HepG2 (cell line): ENCODE measurements around the gene MYO5B. TPM values are rescaled to one million over a fixed set of nuclear protein-coding genes. Genes with fewer than 3 reads are reported as not detected.

ENCODE experiments used
- ATAC-seq: fragments of 200-7000 bp; cut with Tn5 transposase; 3 replicates; pipeline ENCODE4 v1.9.1; 2020; ENCODE audit warnings: mild to moderate bottlenecking, moderate library complexity
- BruUV-seq: library from RNA; stranded (reverse); fragments of 400-500 nt; replicated peaks from 2 replicates; lab custom pipeline; 2021; lab: Mats Ljungman, UMichigan
- CTCF ChIA-PET: fragments of 300-600 bp; formaldehyde crosslinking; extraction: SDS; loops from one replicate; lab custom pipeline; 2021; ENCODE audit warnings: low total read pairs, inconsistent platforms, low intra/inter-chr PET ratio; lab: Yijun Ruan, JAX
- POLR2A ChIA-PET: fragments of 350-600 bp; sonication (Branson Sonifier 250); formaldehyde crosslinking; loops from one replicate; lab custom pipeline; 2020; ENCODE audit warnings: antibody characterized with exemption, inconsistent platforms; lab: Yijun Ruan, JAX
- DNase-seq: peaks from one replicate; pipeline ENCODE4 v3.0.0-alpha.2; 2015; ENCODE audit warnings: low spot score
- FAIRE-seq: peaks from 3 replicates; lab custom pipeline; 2011; peaks lifted over from hg19 to GRCh38; lab: Jason Lieb, UNC
- H2AFZ ChIP-seq: one replicate; pipeline ENCODE4 v1.6.1; 2011; ENCODE audit warnings: low read length, inconsistent platforms
- H3K27ac ChIP-seq: fragments of 300-600 bp; 3 replicates; pipeline ENCODE4 v1.8.0; 2011; ENCODE audit warnings: mixed run types, mild to moderate bottlenecking, mixed read lengths, low read length, inconsistent platforms; ENCODE audit not compliant: insufficient read depth; ENCODE audit errors: extremely low read length
- H3K27me3 ChIP-seq, 2 experiments: fragments of 200-600 bp in 1 of 2; 2 replicates in 1 of 2; 3 replicates in 1 of 2; pipeline versions ENCODE4 v1.6.0 to v1.8.0; 2011; ENCODE audit warnings: low read length in 2 of 2, mild to moderate bottlenecking in 2 of 2, moderate library complexity in 2 of 2, inconsistent platforms in 1 of 2; ENCODE audit not compliant: insufficient read depth in 2 of 2, control insufficient read depth in 1 of 2
- H3K36me3 ChIP-seq, 2 experiments: fragments of 200-600 bp in 1 of 2; replicated peaks in 1 of 2; 2 replicates in 1 of 2; 3 replicates in 1 of 2; pipeline versions ENCODE4 v1.5.1 to v1.8.0; 2011; ENCODE audit warnings: low read length in 2 of 2, inconsistent platforms in 1 of 2; ENCODE audit not compliant: insufficient read depth in 2 of 2, control insufficient read depth in 1 of 2
- H3K4me1 ChIP-seq: 2 replicates; pipeline ENCODE4 v1.5.1; 2012; ENCODE audit warnings: low read length, inconsistent platforms; ENCODE audit not compliant: insufficient read depth
- H3K4me2 ChIP-seq: 2 replicates; pipeline ENCODE4 v1.6.0; 2011; ENCODE audit warnings: low read depth, low read length, inconsistent platforms
- H3K4me3 ChIP-seq, 3 experiments: fragments of 200-600 bp in 1 of 3; sonication (generic), shearing (Covaris generic) in 1 of 3; replicated peaks in 1 of 3; 2 replicates each; pipeline ENCODE4 v1.5.1; 2011 to 2016; ENCODE audit warnings: low read length in 3 of 3, inconsistent platforms in 2 of 3, low read depth in 2 of 3, mild to moderate bottlenecking in 2 of 3, control low read depth in 1 of 3, mixed read lengths in 1 of 3; ENCODE audit not compliant: insufficient read depth in 1 of 3
- H3K79me2 ChIP-seq: one replicate; pipeline ENCODE4 v1.6.1; 2011; ENCODE audit warnings: low read length, inconsistent platforms; ENCODE audit not compliant: insufficient read depth
- H3K9ac ChIP-seq: 2 replicates; pipeline ENCODE4 v1.6.0; 2011; ENCODE audit warnings: mild to moderate bottlenecking, low read depth, low read length, inconsistent platforms; ENCODE audit not compliant: insufficient read depth
- H3K9me3 ChIP-seq: 2 replicates; pipeline ENCODE4 v1.5.1; 2012; ENCODE audit warnings: mild to moderate bottlenecking, low read length
- H4K20me1 ChIP-seq: 2 replicates; pipeline ENCODE4 v1.6.0; 2011; ENCODE audit warnings: inconsistent platforms, mild to moderate bottlenecking, low read length, moderate library complexity; ENCODE audit not compliant: insufficient read depth
- HHEX ChIP-seq: IDR thresholded peaks from 2 replicates; pipeline ENCODE4 v1.6.1; 2016; ENCODE audit warnings: control low read depth
- HOXA3 ChIP-seq: sonication (generic); formaldehyde crosslinking; IDR thresholded peaks from 2 replicates; pipeline ENCODE4 v1.5.0; 2020; ENCODE audit warnings: missing genetic modification reagents
- NBN ChIP-seq: fragments of 450-650 bp; conservative IDR thresholded peaks from 2 replicates; pipeline ENCODE4 v1.6.1; 2017
- RFX3 ChIP-seq: IDR thresholded peaks from 2 replicates; pipeline ENCODE4 v1.6.1; 2016; ENCODE audit warnings: missing biosample characterization, missing genetic modification reagents
- ZEB1 ChIP-seq: IDR thresholded peaks from 2 replicates; pipeline ENCODE4 v1.6.1; 2012; ENCODE audit warnings: mild to moderate bottlenecking, low read depth, inconsistent platforms; ENCODE audit not compliant: insufficient replicate concordance
- ZNF101 ChIP-seq: sonication (generic); formaldehyde crosslinking; IDR thresholded peaks from 2 replicates; pipeline ENCODE4 v1.4.0; 2020; ENCODE audit warnings: mild to moderate bottlenecking, low read depth, missing genetic modification reagents, borderline replicate concordance
- ZNF577 ChIP-seq: sonication (generic); formaldehyde crosslinking; IDR thresholded peaks from 2 replicates; pipeline ENCODE4 v1.4.0; 2020; ENCODE audit warnings: mild to moderate bottlenecking, low read depth, missing genetic modification reagents, borderline replicate concordance
- ZNF850 ChIP-seq: sonication (generic); formaldehyde crosslinking; conservative IDR thresholded peaks from 2 replicates; pipeline ENCODE4 v1.9.0; 2021; ENCODE audit warnings: mild to moderate bottlenecking, missing genetic modification reagents
- WGBS: methylation state at CpG from one replicate; pipeline ENCODE4 v1.1.6; 2017; ENCODE audit warnings: low lambda C conversion rate; 5-methylcytosine and 5-hydroxymethylcytosine counted together
- in situ Hi-C: cut with HindIII; loops from 2 replicates; pipeline ENCODE4 v1.10.0; 2017; ENCODE audit warnings: low pct_unique_long_range_greater_than_20kb; ENCODE audit not compliant: extremely low pct_ligation_motif_present
- intact Hi-C: fragments of 100-400 bp; cut with micrococcal nuclease; formaldehyde crosslinking; loops from one replicate; pipeline ENCODE4 v1.10.0; 2022; ENCODE audit not compliant: unreplicated experiment
- polyA plus RNA-seq, 8 experiments: library from polyadenylated mRNA; depleted of rRNA in 3 of 8; stranded (reverse) in 7 of 8; unstranded in 1 of 8; fragments of >200 nt; fragmentation: Illumina TruSeq in 4 of 8; extraction: Trizol in 4 of 8; gene quantifications; 2 replicates each; pipeline versions ENCODE4 v1.2.1 to v1.2.3, GENCODE V29; 2011 to 2016; ENCODE audit warnings: low read depth in 4 of 8, missing spikeins in 1 of 8, mixed read lengths in 1 of 8; ENCODE audit not compliant: insufficient read depth in 1 of 8
- total RNA-seq, 5 experiments: library from RNA; depleted of rRNA; stranded (reverse); fragments of >200 nt; fragmentation: Illumina TruSeq; extraction: Trizol; gene quantifications; 2 replicates each; pipeline ENCODE4 v1.2.3, GENCODE V29; 2016; ENCODE audit warnings: low read depth in 1 of 5
- TF ChIP-seq, protein P1 (sequence below): sonication (generic); formaldehyde crosslinking; conservative IDR thresholded peaks from 2 replicates; pipeline ENCODE4 v1.8.0; 2022; ENCODE audit warnings: mild to moderate bottlenecking, moderate library complexity, missing genetic modification reagents
- TF ChIP-seq, protein P2 (sequence below): sonication (generic); formaldehyde crosslinking; IDR thresholded peaks from 2 replicates; pipeline ENCODE4 v1.8.0; 2023; ENCODE audit warnings: mild to moderate bottlenecking, missing genetic modification reagents
- TF ChIP-seq, protein P3 (sequence below): sonication (generic); formaldehyde crosslinking; IDR thresholded peaks from 2 replicates; pipeline ENCODE4 v1.4.0; 2020; ENCODE audit warnings: mild to moderate bottlenecking, missing genetic modification reagents
- TF ChIP-seq, protein P4 (sequence below): sonication (generic); formaldehyde crosslinking; IDR thresholded peaks from 2 replicates; pipeline ENCODE4 v1.5.0; 2020; ENCODE audit warnings: missing genetic modification reagents
- TF ChIP-seq, protein P5 (sequence below): sonication (generic); formaldehyde crosslinking; IDR thresholded peaks from 2 replicates; pipeline ENCODE4 v1.8.1; 2023; ENCODE audit warnings: mild to moderate bottlenecking, missing genetic modification reagents, borderline replicate concordance
- TF ChIP-seq, protein P6 (sequence below): sonication (generic); formaldehyde crosslinking; IDR thresholded peaks from 2 replicates; pipeline ENCODE4 v1.4.0; 2020; ENCODE audit warnings: mild to moderate bottlenecking, low read depth, missing genetic modification reagents

MYO5B gene
- total and polyA plus RNA-seq, 2 of the 13 experiments (the other 11 are each of a cell fraction or from before 2014, with no cell fraction given), result 13.1 to 24.0 TPM

DNA sequence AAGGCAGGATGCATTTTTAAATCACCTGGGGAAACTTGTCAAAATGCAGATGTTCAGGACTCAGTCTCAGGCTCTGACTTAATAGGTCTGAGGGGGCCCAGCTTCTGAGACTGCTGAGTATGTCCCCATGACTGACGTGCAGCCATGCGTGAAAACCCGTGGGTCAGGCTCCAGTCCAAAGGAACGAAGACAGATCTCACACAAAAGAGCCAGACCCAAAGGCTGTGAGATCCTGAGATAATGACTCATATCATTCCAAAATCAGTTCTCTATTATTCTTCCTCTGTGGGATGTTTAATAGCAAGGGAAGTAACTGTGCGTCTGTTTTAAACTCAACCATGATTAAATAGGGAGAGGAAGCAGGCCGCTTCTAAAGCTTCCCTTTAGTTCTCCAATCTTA is 274.2 kb downstream of the MYO5B start (continued):
- TF ChIP-seq, protein P1, sequence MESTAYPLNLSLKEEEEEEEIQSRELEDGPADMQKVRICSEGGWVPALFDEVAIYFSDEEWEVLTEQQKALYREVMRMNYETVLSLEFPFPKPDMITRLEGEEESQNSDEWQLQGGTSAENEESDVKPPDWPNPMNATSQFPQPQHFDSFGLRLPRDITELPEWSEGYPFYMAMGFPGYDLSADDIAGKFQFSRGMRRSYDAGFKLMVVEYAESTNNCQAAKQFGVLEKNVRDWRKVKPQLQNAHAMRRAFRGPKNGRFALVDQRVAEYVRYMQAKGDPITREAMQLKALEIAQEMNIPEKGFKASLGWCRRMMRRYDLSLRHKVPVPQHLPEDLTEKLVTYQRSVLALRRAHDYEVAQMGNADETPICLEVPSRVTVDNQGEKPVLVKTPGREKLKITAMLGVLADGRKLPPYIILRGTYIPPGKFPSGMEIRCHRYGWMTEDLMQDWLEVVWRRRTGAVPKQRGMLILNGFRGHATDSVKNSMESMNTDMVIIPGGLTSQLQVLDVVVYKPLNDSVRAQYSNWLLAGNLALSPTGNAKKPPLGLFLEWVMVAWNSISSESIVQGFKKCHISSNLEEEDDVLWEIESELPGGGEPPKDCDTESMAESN (CRISPR knock-in tag), result no peak
- TF ChIP-seq HHEX (CRISPR knock-in tag) (no peak), NBN (no peak), RFX3 (CRISPR knock-in tag) (no peak)
- TF ChIP-seq, all 625 proteins: peak for 0

DNA sequence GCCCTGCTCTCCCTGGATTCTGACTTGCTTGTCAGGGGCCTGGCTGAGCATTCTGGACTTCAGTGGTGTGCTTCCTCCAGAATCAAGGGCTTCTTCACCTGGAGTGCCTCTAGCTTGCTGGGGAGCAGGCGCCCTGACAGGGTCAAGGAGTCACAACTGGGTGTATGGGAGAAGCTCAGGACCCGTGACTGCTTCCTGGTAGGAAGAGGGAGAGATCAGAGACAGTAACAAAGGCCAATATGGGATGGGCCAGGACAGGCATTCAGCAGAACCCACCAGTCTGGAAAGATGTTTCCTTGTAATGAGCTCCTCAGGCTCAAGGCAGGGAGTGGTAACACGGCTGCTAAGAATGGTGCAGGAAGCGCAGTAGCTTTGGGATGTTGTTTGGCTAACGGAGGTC is 277.2 kb downstream of the MYO5B start:
- Histone ChIP-seq H2AFZ (no peak overlapping the region), H3K9ac (no peak overlapping the region), H3K36me3 (peaks cover 0 to 11% of the 10 kb centered on the region in 2 experiments; a peak in 2 of 5 replicates), H3K9me3 (no peaks in the 10 kb centered on the region), H3K27ac (no peak overlapping the region)
- POLR2A ChIA-PET, result no interaction called here
- ATAC-seq, result no peak
- intact Hi-C loops, result no loop called here
- CTCF ChIA-PET, result no interaction called here
- TF ChIP-seq ZNF850 (CRISPR knock-in tag) (no peak), ZNF577 (CRISPR knock-in tag) (no peak), ZEB1 (no peak), ZNF101 (no peak), HOXA3 (no peak)
- TF ChIP-seq, protein P2, sequence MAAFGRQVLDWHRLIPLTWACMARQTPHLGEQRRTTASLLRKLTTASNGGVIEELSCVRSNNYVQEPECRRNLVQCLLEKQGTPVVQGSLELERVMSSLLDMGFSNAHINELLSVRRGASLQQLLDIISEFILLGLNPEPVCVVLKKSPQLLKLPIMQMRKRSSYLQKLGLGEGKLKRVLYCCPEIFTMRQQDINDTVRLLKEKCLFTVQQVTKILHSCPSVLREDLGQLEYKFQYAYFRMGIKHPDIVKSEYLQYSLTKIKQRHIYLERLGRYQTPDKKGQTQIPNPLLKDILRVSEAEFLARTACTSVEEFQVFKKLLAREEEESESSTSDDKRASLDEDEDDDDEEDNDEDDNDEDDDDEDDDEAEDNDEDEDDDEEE (CRISPR knock-in tag), result no peak
- TF ChIP-seq, protein P3, sequence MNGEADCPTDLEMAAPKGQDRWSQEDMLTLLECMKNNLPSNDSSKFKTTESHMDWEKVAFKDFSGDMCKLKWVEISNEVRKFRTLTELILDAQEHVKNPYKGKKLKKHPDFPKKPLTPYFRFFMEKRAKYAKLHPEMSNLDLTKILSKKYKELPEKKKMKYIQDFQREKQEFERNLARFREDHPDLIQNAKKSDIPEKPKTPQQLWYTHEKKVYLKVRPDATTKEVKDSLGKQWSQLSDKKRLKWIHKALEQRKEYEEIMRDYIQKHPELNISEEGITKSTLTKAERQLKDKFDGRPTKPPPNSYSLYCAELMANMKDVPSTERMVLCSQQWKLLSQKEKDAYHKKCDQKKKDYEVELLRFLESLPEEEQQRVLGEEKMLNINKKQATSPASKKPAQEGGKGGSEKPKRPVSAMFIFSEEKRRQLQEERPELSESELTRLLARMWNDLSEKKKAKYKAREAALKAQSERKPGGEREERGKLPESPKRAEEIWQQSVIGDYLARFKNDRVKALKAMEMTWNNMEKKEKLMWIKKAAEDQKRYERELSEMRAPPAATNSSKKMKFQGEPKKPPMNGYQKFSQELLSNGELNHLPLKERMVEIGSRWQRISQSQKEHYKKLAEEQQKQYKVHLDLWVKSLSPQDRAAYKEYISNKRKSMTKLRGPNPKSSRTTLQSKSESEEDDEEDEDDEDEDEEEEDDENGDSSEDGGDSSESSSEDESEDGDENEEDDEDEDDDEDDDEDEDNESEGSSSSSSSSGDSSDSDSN (CRISPR knock-in tag), result no peak
- TF ChIP-seq, protein P4, sequence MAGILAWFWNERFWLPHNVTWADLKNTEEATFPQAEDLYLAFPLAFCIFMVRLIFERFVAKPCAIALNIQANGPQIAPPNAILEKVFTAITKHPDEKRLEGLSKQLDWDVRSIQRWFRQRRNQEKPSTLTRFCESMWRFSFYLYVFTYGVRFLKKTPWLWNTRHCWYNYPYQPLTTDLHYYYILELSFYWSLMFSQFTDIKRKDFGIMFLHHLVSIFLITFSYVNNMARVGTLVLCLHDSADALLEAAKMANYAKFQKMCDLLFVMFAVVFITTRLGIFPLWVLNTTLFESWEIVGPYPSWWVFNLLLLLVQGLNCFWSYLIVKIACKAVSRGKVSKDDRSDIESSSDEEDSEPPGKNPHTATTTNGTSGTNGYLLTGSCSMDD, result no peak
- TF ChIP-seq, protein P5, sequence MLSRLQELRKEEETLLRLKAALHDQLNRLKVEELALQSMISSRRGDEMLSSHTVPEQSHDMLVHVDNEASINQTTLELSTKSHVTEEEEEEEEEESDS (CRISPR knock-in tag), result no peak
- TF ChIP-seq, protein P6, sequence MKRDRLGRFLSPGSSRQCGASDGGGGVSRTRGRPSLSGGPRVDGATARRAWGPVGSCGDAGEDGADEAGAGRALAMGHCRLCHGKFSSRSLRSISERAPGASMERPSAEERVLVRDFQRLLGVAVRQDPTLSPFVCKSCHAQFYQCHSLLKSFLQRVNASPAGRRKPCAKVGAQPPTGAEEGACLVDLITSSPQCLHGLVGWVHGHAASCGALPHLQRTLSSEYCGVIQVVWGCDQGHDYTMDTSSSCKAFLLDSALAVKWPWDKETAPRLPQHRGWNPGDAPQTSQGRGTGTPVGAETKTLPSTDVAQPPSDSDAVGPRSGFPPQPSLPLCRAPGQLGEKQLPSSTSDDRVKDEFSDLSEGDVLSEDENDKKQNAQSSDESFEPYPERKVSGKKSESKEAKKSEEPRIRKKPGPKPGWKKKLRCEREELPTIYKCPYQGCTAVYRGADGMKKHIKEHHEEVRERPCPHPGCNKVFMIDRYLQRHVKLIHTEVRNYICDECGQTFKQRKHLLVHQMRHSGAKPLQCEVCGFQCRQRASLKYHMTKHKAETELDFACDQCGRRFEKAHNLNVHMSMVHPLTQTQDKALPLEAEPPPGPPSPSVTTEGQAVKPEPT (CRISPR knock-in tag), result no peak
- TF ChIP-seq, all 625 proteins: peak for 0
- BruUV-seq, result no TSS peak
- H4K20me1 ChIP-seq, result no peaks in the 10 kb centered on the region
- H3K4me1 ChIP-seq, result peaks cover 26% of the 10 kb centered on the region
- no peak overlapping the region for H3K4me2 ChIP-seq
- DNase-seq, result no peak
- in situ Hi-C loops, result loop anchor here (10.0 kb wide), 1 partner anchor 277 kb away; the partner anchor contains the start of gene MYO5B
- no peak overlapping the region for H3K4me3 ChIP-seq
- 96% methylated on average over 3 of the region's 5 CpGs for WGBS
- no peaks in the 10 kb centered on the region for H3K79me2 ChIP-seq
- FAIRE-seq, result no peak
- no peaks in the 10 kb centered on the region for H3K27me3 ChIP-seq
